ENCODE data around the gene ACER3. TPM values are rescaled to one million over a fixed set of nuclear protein-coding genes. Genes with fewer than 3 reads are reported as not detected.
"Not testable (repeated sequence)": the region's sequence is repeated elsewhere in the genome, so short reads cannot be mapped to it uniquely, and the experiment has no call there.

Gene ACER3
- total and polyA plus RNA-seq, 8 donors = 2.0 to 13.2 (median 5.9) TPM

- intact Hi-C loops (cut with DNase I) = loop anchor here in 1 of 3 donors (10.0 kb wide), 1 partner anchor 157 kb away; no protein-coding TSS in a partner anchor
- H3K36me3 ChIP-seq = no peaks in the 10 kb centered on the region
- DNase-seq = no peak
- FAIRE-seq = no peak
- no peak overlapping the region for H3K4me3 ChIP-seq
- WGBS, 2 donors = 83 to 86% methylated on average over 2 of the region's 2 CpGs
- TF ChIP-seq CTCF (IDR thresholded peaks at IDR 0.05) = no peak
- H3K9me3 ChIP-seq = no peaks in the 10 kb centered on the region
- H3K4me1 ChIP-seq = peaks cover 0 to 3% (median 0%) of the 10 kb centered on the region in 3 donors
- no peaks in the 10 kb centered on the region for H3K27me3 ChIP-seq
- no peak for ATAC-seq
- H3K27ac ChIP-seq = no peak overlapping the region
Measured at GRCh38 chr11:76891793-76892192, 31.1 kb downstream of the ACER3 start.

- intact Hi-C loops (cut with DNase I) = loop anchor here in 1 of 3 donors (10.0 kb wide), 1 partner anchor 158 kb away; no protein-coding TSS in a partner anchor
- DNase-seq = no peak
- no peak for ATAC-seq
- Histone ChIP-seq H3K27me3 (no peaks in the 10 kb centered on the region), H3K27ac (no peak overlapping the region), H3K9me3 (no peaks in the 10 kb centered on the region), H3K4me3 (no peak overlapping the region), H3K4me1 (peaks cover 0 to 3% (median 0%) of the 10 kb centered on the region in 3 donors), H3K36me3 (no peaks in the 10 kb centered on the region)
- no peak for TF ChIP-seq CTCF (IDR thresholded peaks at IDR 0.05)
- FAIRE-seq = no peak
- WGBS, 2 donors = 88 to 95% methylated on average over 1 of the region's 1 CpG
Measured at GRCh38 chr11:76892306-76892705, 31.6 kb downstream of the ACER3 start.

- 83 to 91% methylated on average over 2 of the region's 2 CpGs for WGBS, 2 donors
- intact Hi-C loops (cut with DNase I) = loop anchor here in 1 of 3 donors (10.0 kb wide), 1 partner anchor 162 kb away; no protein-coding TSS in a partner anchor
- Histone ChIP-seq H3K27ac (no peak overlapping the region), H3K9me3 (no peaks in the 10 kb centered on the region), H3K27me3 (no peaks in the 10 kb centered on the region), H3K4me3 (no peak overlapping the region), H3K36me3 (no peaks in the 10 kb centered on the region), H3K4me1 (no peaks in the 10 kb centered on the region)
- no peak for FAIRE-seq
- no peak for TF ChIP-seq CTCF (IDR thresholded peaks at IDR 0.05)
- no peak for ATAC-seq
- no peak for DNase-seq
Measured at GRCh38 chr11:76897233-76897632, 36.5 kb downstream of the ACER3 start.

GRCh38 chr11:76901144-76901543, 40.4 kb downstream of the ACER3 start:
- no peak for DNase-seq
- peaks cover 0 to 3% (median 3%) of the 10 kb centered on the region in 3 donors for H3K4me1 ChIP-seq
- H3K9me3 ChIP-seq = no peaks in the 10 kb centered on the region
- TF ChIP-seq CTCF (IDR thresholded peaks at IDR 0.05) = no peak
- intact Hi-C loops (cut with DNase I) = no loop called here
- FAIRE-seq = no peak
- ATAC-seq = no peak
- 90 to 97% methylated on average over 3 of the region's 3 CpGs for WGBS, 2 donors
- H3K27ac ChIP-seq = no peak overlapping the region
- no peaks in the 10 kb centered on the region for H3K36me3 ChIP-seq
- H3K4me3 ChIP-seq = no peak overlapping the region
- H3K27me3 ChIP-seq = no peaks in the 10 kb centered on the region

GRCh38 chr11:76901622-76902021, 40.9 kb downstream of the ACER3 start:
- H3K9me3 ChIP-seq; intact Hi-C loops (cut with DNase I); H3K27ac ChIP-seq; H3K27me3 ChIP-seq; H3K4me3 ChIP-seq; DNase-seq; H3K36me3 ChIP-seq; H3K4me1 ChIP-seq; FAIRE-seq; ATAC-seq: not testable (repeated sequence)
- 92 to 97% methylated on average over 6 of the region's 6 CpGs for WGBS, 2 donors
